HepG2 (cell line): ENCODE measurements around the gene APOC1. TPM values are rescaled to one million over a fixed set of nuclear protein-coding genes. Genes with fewer than 3 reads are reported as not detected.

Experiments used
- BCL3 ChIP-seq: sonication (generic); formaldehyde crosslinking; IDR thresholded peaks from 2 replicates; pipeline ENCODE4 v1.5.1; 2020; ENCODE audit warnings: mild to moderate bottlenecking, missing genetic modification reagents, moderate library complexity
- EED ChIP-seq: sonication (generic); formaldehyde crosslinking; IDR thresholded peaks from 2 replicates; pipeline ENCODE4 v1.5.0; 2020; ENCODE audit warnings: mild to moderate bottlenecking, missing genetic modification reagents
- ELF4 ChIP-seq: sonication (generic); formaldehyde crosslinking; IDR thresholded peaks from 2 replicates; pipeline ENCODE4 v1.5.0; 2020; ENCODE audit warnings: missing genetic modification reagents, mild to moderate bottlenecking, moderate library complexity, borderline replicate concordance
- HNRNPK ChIP-seq: fragments of 200-400 bp; formaldehyde crosslinking; IDR thresholded peaks from 2 replicates; pipeline ENCODE4 v1.6.1; 2018; ENCODE audit warnings: low read length, low read depth, moderate library complexity, mild to moderate bottlenecking; ENCODE audit not compliant: poor library complexity, severe bottlenecking
- HNRNPLL ChIP-seq: fragments of 200-400 bp; formaldehyde crosslinking; IDR thresholded peaks from 2 replicates; pipeline ENCODE4 v1.6.1; 2017; ENCODE audit warnings: mild to moderate bottlenecking, low read depth, low read length; ENCODE audit not compliant: poor library complexity, severe bottlenecking
- MAFG ChIP-seq: sonication (generic); formaldehyde crosslinking; IDR thresholded peaks from 2 replicates; pipeline ENCODE4 v1.5.1; 2020; ENCODE audit warnings: mild to moderate bottlenecking, missing genetic modification reagents
- PPARG ChIP-seq: conservative IDR thresholded peaks from 2 replicates; pipeline ENCODE4 v1.6.1; 2016; ENCODE audit warnings: missing biosample characterization, missing genetic modification reagents
- STAT5B ChIP-seq: sonication (generic); formaldehyde crosslinking; IDR thresholded peaks from 2 replicates; pipeline ENCODE4 v1.4.0; 2020; ENCODE audit warnings: missing genetic modification reagents
- TCF7 ChIP-seq: sonication (generic); IDR thresholded peaks from 2 replicates; pipeline ENCODE4 v1.6.1; 2016; ENCODE audit warnings: antibody characterized with exemption, low read depth
- TFE3 ChIP-seq: IDR thresholded peaks from 2 replicates; pipeline ENCODE4 v1.6.1; 2016
- TOPORS ChIP-seq: sonication (generic); formaldehyde crosslinking; IDR thresholded peaks from 2 replicates; pipeline ENCODE4 v1.8.0; 2023; ENCODE audit warnings: mild to moderate bottlenecking, missing genetic modification reagents
- U2AF1 ChIP-seq: fragments of 200-400 bp; formaldehyde crosslinking; optimal IDR thresholded peaks from 2 replicates; pipeline ENCODE3; 2017; ENCODE audit warnings: mild to moderate bottlenecking, low read depth, low read length
- ZBTB49 ChIP-seq: sonication (generic); formaldehyde crosslinking; IDR thresholded peaks from 2 replicates; pipeline ENCODE4 v1.4.0; 2020; ENCODE audit warnings: missing genetic modification reagents, borderline replicate concordance
- ZNF12 ChIP-seq: sonication (generic); formaldehyde crosslinking; IDR thresholded peaks from 2 replicates; pipeline ENCODE4 v1.5.0; 2020; ENCODE audit warnings: missing genetic modification reagents
- ZNF20 ChIP-seq: sonication (generic); formaldehyde crosslinking; IDR thresholded peaks from 2 replicates; pipeline ENCODE4 v1.4.0; 2020; ENCODE audit warnings: mild to moderate bottlenecking, moderate library complexity, missing genetic modification reagents
- ZNF24 ChIP-seq: fragments of 450-650 bp; IDR thresholded peaks from 2 replicates; pipeline ENCODE4 v1.6.1; 2017; ENCODE audit warnings: antibody characterized with exemption, mild to moderate bottlenecking
- ZNF589 ChIP-seq: sonication (generic); formaldehyde crosslinking; conservative IDR thresholded peaks from 2 replicates; pipeline ENCODE4 v1.8.0; 2022; ENCODE audit warnings: mild to moderate bottlenecking, moderate library complexity, missing genetic modification reagents
- ZNF777 ChIP-seq: sonication (generic); formaldehyde crosslinking; IDR thresholded peaks from 2 replicates; pipeline ENCODE4 v1.4.0; 2020; ENCODE audit warnings: missing genetic modification reagents
- polyA plus RNA-seq, 8 experiments: library from polyadenylated mRNA; depleted of rRNA in 3 of 8; stranded (reverse) in 7 of 8; unstranded in 1 of 8; fragments of >200 nt; fragmentation: Illumina TruSeq in 4 of 8; extraction: Trizol in 4 of 8; gene quantifications; 2 replicates each; pipeline versions ENCODE4 v1.2.1 to v1.2.3, GENCODE V29; 2011 to 2016; ENCODE audit warnings: low read depth in 4 of 8, missing spikeins in 1 of 8, mixed read lengths in 1 of 8; ENCODE audit not compliant: insufficient read depth in 1 of 8
- total RNA-seq, 5 experiments: library from RNA; depleted of rRNA; stranded (reverse); fragments of >200 nt; fragmentation: Illumina TruSeq; extraction: Trizol; gene quantifications; 2 replicates each; pipeline ENCODE4 v1.2.3, GENCODE V29; 2016; ENCODE audit warnings: low read depth in 1 of 5

Gene APOC1
- total and polyA plus RNA-seq, 2 of the 13 experiments (the other 11 are each of a cell fraction or from before 2014, with no cell fraction given) = 600 to 1,235 TPM

GRCh38 chr19:44954649-44955504 is 40.5 kb downstream of the APOC1 start, which contains the start of gene CLPTM1 (continued):
- TF ChIP-seq ELF4 = no peak
- TF ChIP-seq BCL3 = no peak
- no peak for TF ChIP-seq ZNF12 (CRISPR knock-in tag)
- no peak for TF ChIP-seq PPARG
- no peak for TF ChIP-seq EED (CRISPR knock-in tag)
- TF ChIP-seq TFE3 (CRISPR knock-in tag) = no peak
- no peak for TF ChIP-seq ZNF24
- TF ChIP-seq ZNF589 (CRISPR knock-in tag) = no peak
- no peak for TF ChIP-seq HNRNPLL
- TF ChIP-seq STAT5B = no peak
- peak; percentile 41 for TF ChIP-seq HNRNPK
- TF ChIP-seq ZNF20 = 0 out of 2 replicates have a peak, but pooled peaks have one; percentile 36
- TF ChIP-seq TOPORS = peak; percentile 65
- no peak for TF ChIP-seq TCF7
- TF ChIP-seq ZBTB49 (CRISPR knock-in tag) = no peak
- TF ChIP-seq U2AF1 = no peak
- TF ChIP-seq MAFG (CRISPR knock-in tag) = no peak
- no peak for TF ChIP-seq ZNF777 (CRISPR knock-in tag)
- TF ChIP-seq, all 625 proteins: peak for 192
